Measurements from ENCODE around the gene HADHB.
"Not testable (repeated sequence)": the region's sequence is repeated elsewhere in the genome, so short reads cannot be mapped to it uniquely, and the experiment has no call there.

HADHB gene

DNA sequence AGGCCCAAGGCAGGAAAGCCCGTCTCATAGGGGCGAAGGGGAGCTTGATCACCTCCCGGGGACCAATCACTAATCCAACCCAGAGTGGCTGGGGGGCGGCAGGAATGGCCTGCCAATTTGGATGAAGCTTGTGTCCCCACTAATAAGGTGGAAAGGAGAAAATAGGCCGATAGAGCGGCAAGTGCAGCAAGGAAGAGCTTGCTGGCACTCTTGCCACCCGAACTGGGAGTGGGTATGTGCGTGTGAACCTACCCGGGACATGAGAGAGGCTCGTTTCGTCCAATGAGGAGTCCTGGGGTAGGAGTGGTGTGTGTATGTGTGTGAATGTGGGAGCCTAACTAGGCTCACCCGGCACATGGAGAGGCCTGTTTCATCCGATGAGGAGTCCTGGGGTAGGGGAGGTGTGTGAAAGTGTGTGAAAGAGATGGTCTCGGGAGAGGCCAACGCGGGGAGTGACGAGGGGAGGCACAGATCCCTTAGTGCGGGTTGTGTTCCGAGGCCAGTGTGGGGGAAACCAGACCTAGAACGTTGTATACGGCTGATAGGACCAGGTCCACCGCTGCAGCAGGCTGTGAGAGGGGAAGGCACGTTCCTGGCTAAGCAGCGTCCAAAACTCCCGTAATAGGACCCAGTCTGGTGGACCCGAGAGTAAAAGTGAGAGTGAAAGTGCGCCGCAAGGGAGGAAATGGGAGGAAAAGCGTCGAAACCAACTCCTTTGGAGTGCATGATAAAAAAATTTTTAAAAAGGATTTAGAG is 54.1 kb downstream of the HADHB start:
- DNase-seq, result no peak

DNA sequence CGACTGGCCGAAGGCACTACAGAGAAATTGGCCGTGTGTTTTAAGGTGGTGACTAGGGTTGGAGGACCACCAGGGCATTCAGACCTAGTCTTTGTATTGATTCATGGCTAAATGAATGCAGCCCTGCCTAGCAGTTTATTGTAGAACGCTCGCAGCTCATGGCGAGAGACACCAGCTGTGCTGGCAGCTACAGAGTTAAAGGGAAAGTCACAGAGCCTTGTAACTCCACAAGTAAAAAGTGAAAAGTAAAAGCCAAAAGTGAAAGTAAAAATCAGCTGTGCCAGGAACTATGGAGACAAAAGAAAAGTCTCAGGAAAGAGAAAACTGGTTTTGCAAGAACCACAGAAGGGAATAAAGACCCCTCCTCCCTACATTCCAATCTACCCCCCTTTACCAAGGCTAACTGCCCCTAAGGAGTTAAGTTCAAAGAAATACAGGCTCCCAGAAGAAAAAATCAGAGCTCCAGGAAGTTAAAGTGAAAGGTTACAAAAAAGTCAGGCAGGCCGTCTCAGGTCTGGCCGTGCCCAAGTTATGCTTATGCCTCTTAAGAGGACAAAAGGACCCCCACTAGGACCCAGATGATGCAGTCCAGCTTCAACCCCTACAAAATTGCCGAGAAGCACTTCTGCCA is 54.8 kb downstream of the HADHB start:
- peak; percentile 63 for DNase-seq

DNA sequence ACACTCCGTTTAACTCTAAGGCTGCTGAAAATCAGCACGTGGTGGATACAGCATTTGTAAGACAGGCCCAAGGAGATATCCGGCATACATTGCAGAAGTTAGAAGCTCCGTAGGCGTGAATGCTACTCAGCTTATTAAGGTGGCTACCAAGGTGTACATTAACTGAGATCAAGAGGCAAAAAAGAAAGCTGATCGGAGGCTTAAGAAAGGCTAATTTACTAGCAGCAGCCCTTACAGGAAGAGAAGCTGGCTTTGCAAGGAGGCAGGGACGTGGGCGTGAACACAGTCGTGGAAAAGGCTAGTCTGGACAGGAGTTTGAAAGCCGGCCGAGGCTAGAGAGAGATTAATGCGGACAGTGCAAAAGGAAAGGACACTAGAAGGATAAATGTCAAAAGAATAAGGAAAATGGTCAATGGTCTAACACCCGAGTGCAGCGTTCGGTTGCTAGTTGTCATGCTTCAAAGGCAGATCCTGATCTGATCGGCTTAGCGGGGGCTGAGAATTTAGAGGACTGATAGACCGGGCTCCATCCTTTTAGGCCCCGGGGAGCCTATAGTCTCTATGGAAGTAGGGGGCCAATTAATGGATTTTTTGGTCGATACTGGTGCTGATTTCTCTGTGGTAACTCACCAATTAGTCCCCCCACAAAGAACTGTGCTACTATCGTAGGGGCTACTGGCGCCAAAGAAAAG is 55.6 kb downstream of the HADHB start:
- DNase-seq, result no peak

DNA sequence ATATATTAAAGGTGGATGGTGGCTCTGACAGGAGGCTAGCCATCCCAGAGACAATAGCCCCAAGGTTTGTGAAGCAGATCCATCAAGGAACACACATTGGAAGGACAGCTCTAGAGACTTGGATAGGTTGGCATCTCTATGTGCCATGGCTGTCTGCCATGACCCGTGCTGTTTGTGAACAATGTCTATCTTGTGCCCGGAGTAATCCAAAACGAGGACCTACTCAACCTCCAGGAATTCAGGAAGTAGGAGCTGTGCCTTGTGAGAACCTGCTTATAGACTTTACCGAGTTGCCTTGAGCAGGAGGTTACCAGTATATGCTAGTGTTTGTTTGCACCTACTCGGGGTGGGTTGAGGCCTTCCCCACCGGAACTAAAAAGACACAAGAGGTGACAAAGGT is 58.1 kb downstream of the HADHB start:
- no peak for DNase-seq

DNA sequence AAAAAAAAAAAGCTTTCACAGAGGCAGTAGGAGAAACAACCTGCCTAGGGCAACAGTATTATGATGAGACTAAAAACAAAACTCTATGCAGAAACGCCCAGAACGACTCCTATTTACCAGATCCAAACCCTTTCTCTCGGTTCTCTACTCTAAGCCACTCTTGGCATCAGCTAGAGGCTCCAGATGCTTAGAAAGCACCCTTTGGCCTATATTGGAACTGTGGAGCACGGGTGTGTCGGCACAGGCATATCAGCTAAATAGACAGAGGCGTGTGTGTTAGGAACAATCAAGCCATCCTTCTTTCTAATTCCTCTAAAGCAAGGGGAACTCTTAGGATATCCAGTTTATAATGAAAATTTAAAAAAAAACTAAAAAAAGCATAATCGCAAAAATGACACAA is 60.4 kb downstream of the HADHB start:
- not testable (repeated sequence) for DNase-seq

DNA sequence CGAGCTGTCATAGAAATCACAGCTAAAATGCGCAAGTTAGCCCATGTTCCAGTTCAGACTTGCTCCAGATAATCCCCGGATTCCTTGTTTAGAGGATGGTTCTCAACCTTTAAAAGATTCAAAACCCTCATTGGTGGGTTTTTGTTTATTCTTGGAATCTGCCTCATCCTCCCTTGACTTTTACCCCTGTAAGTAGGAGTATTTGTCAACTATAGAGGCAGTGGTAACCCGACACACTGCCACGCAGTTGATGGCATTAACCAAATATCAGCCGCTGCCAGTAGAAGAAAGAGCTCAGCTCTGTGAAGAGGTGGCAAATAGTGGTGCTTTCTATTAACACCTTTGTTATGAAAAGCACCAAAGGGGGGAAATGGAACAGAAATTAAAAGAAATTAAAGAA is 60.8 kb downstream of the HADHB start:
- no peak for DNase-seq

DNA sequence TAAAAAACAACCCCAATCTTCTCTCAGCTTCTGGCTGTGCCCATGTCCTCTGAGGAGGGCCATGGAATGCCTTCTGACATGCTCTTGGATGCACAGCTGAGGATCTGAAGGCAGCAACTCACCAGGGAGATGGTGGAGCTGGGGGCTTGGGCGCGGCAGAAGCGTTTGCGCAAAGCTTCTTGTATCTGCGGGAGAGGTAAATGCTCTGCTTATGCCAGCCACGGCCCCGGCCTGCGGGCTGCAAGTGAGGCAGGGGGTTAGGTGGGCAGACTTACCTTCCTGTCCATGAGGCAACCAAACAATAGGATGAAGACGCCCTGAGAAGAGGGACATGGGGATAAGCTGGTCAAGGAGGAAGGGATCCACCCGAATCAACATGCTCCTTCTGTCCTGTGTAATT is 65.2 kb downstream of the HADHB start:
- DNase-seq, result no peak

DNA sequence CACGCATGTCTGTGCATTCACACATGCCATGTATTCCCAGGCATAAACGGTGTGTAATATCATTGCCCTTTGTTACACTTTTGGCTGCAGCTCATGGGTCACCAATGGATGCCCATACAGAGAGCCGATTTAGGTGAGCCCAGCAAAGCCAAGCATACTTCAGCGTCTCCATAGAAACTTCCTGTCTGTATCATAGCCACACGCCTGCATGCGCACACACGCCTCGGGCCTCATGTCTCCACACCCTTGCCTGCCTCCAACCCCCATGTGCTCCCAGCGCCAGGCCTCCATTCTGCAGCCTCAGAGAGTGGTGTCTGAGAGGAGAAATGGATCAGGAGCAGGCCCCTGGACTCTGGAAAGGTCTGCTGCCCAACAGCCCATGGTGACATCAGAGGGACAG is 67.7 kb downstream of the HADHB start:
- no peak for DNase-seq

DNA sequence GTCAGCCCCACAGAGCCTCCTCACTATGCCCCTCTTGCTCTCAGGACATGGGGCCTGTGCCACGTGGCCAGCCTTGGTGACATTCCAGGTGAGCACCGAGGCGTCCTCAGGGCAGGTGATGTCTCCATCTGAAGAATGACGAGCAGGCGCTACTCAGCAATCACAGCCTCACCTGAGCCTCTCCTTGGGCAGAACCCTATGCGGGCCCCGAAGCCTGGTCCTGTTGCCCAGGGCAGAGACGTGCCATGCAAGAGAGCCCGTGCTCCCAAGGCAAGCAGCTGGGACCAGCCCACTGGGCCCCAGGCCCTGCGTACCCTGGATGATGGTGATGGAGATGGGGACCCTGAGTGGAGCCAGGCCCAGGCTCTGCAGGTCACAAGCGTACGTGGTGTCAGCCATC is 68.7 kb downstream of the HADHB start:
- no peak for DNase-seq

DNA sequence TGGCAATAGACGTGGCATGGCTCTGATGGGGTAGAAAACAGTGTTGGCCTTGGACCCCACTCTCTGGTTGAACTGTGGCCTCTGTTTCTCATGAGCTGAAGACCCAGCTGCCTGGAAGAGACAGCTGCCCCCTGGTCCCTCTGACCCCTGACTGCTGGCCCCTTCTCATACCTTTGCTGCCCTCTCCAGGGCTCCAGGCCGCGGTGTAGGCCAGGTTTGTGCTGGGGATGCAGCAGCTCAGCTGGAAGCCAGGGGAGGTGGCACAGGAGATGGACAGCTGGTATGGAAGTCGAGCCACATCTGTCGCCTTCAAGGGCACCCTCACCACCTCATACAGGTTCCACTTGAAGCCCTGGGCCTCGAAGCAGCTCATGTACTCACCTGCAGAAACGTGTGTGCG is 69.5 kb downstream of the HADHB start:
- DNase-seq, result no peak

DNA sequence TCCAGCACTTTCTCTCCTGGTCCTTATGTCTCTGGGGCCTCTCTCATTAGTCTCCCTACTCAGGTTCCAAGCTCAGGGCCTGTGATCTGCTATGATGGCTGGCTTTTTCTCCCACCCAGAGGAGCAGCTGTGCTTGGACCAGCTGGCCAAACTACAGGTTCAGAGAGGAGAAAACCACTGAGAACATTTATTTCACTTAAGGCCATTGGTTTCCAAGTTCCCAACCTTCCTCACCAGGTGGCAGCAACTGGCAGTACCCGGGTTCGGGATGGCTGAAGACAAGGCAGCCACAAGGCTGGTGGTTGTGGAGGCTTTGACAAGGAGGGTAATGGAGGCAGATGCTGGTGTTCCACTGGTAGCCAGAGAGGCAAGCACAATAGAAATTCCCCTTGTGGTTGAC is 71.3 kb downstream of the HADHB start:
- DNase-seq, result no peak

DNA sequence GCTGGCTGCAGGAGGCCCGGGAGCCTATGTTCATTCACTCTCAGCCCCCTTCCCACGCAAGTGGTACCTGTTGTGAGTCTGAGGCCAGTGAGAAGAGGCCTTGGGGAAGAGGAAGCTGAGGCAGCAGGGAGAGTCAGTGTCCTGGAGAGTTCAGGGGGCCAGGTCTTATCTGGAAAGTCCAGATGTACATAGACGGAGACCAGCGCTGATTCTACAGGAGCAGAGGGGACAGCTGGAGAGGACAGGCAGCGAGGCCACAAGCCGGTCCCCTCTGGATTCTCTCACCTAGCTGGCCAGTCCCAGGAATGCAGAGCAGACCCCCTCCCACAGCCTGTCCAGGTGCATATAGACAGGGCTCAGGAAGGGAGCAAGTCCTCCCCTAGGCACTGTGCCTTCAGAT is 72.1 kb downstream of the HADHB start:
- DNase-seq, result no peak

DNA sequence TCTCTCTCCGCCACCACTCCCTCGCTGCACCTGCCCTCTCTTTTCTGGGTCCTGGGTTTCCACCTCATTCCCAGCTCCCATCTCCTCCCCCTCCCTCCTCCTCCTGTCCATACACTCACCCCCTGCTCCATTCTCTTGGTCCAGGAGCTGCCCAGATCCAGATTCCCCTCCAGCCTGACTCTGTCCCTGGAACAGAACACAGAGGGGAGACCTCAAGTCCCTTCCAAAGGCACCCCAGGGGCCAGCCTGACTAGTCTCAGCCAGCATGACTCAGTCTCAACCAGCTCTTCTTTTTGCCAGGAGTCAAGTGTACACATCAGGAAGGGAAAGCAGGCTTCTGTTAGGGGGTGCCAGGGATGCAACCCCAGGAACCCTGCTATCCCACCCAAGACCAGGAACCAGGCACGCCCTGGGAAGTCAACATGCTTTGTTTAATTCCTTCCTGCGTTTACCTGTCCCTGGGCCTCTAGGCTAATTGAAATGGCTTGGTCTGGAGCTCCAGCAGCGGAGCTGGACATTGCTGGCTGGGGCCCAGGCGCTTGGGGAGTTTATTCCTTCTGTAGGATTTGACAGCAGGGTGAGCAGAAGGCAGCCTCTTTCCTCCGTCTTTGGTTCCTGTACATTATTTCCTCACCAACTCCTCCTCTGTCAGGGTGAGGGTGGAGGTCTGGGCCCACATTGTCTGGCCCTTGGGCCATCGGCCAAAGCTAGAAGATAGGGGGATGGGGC is 72.8 kb downstream of the HADHB start:
- no peak for DNase-seq

DNA sequence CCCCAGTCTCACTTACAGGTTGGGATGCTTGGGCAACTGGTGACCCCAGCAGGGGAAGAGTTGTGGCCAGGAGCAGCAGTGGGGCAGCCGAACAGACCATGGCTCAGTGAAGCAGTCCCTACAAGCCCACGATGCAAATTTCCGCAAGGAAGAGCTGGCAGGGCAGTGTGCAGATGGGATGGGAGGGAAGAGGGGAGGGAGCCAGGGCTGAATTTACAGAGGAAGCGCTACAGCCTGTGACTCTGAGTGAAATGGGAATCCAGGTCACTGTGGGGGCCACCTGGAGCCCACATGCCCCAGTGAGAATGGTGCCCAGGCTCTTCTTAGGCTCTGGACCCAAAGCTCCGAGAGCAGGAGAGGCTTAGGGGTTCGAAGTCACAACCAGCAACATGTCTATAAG is 74.2 kb downstream of the HADHB start:
- DNase-seq, result no peak

DNA sequence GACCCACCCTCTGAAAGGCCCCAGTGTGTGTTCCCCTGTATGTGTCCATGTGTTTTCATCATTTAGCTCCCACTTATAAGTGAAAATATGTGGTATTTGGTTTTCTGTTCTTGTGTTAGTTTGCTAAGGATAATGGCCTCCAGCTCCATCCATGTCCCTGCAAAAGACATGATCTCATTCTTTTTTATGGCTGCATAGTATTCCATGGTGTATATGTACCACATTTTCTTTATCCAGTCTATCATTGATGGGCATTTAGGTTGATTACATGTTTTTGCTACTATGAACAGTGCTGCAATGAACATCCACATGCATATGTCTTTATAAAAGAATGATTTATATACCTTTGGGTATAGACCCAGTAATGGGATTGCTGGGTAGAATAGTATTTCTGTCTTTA is 79.7 kb downstream of the HADHB start:
- not testable (repeated sequence) for DNase-seq

DNA sequence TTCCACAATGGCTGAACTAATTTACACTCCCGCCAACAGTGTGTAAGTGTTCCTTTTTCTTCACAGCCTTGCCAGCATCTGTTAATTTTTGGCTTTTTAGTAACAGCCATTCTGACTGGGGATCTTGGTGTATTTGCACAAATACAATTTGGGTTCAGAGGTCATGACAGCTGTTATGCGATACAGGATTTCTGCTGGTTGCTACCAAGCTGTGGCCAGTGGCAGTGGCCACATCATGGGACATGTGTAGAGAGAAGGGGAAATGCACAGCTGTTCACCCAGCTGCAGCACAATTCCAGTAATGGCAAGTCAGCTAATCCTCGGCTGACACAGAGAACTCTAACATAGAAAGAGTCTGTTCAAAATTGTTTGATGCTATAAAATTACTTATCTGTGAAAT is 80.2 kb downstream of the HADHB start:
- no peak for DNase-seq

DNA sequence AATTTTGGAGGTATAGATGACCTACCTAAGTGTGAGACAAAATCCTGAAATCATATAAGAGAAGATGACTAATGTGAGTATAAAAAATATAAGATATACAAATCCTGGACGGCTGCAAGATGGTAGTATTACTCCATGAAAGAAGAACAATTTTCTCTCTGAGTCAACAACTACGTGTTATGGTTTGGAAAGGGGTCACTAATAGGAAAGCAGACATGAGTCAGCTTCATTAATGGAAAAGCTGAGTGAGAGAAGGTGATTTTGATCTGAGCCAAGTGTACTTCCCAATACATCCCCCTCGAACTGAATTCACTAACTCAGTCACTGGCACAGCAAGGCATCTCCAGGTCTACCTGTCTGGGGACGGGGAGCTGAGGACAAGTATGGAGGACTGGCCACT is 81.1 kb downstream of the HADHB start:
- no peak for DNase-seq

DNA sequence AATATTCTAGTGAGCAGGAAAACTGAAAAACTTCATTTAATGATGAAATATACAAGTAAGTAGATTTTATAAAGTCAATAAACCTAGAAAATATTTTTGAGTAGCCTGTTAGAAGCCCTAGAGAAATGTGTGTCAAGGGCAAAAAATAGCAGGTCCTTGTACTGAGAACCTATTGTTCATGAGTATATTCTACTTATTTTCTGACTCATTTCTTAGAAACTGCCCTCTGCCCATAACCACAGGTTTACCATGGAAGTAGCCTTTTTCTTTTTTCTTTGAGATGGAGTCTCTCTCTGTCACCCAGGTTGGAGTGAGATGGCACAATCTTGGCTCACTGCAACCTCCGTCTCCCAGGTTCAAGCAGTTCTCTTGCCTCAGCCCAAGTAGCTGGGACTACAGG is 81.8 kb downstream of the HADHB start:
- no peak for DNase-seq

DNA sequence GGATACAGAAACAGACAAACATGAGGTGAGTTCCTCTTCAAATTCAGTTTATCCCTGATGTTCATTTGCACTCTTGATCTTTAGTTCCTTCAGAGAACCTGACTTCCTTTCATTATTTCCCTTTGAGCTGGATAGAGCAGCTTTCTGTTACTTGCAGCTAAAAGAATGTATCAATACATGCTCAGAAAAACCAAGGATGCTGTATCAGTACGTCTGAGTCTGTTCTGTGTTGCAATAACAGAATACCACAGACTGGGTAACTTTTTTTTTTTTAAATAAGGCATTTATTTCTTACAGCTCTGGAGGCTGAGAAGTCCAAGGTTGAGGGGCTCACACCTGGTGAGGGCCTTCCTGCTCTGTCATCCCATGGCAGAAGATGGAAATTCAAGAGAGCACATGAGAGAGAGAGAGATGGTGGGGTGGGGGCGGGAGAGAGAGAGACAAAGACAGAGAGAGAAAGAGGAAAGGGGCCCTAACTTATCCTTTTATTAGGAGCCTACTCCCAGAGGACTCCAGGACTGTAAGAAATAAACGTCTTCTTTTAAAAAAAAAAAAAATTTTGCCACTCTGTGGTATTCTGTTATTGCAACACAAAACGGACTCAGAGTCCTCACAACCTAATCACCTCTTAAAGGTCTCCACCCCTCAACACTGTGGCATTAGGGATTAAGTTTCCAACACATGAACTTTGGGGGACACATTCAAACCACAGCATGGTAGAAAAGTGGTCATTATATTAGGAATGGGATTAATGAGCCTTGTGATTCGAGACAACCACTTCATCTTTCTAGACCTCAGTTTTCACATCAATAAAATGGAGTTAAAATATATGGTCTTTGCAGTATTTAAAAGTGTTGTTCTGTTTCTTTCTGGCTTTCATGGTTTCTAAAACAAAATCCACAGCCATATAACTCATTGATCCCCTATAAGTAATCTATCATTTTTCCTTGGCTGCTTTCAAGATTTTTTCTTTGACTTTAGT is 82.8 kb downstream of the HADHB start:
- DNase-seq, result no peak

DNA sequence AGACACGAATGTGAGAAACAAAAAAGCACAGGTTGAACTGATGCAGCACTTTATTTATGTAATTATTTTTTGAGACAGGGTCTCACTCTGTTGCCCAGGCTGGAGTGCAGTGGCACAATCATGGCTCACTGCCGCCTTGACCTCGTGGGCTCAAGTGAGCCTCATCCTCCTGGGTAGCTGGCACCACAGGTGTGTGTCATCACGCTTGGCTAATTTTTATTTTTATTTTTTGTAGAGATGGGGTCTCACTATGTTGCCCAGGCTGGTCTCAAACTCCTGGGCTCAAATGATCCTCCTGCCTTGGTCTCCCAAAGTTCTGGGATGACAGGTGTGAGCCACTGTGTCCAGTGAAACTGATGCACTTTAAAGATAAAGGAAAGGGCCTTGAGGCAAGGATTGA is 84.3 kb downstream of the HADHB start:
- not testable (repeated sequence) for DNase-seq

DNA sequence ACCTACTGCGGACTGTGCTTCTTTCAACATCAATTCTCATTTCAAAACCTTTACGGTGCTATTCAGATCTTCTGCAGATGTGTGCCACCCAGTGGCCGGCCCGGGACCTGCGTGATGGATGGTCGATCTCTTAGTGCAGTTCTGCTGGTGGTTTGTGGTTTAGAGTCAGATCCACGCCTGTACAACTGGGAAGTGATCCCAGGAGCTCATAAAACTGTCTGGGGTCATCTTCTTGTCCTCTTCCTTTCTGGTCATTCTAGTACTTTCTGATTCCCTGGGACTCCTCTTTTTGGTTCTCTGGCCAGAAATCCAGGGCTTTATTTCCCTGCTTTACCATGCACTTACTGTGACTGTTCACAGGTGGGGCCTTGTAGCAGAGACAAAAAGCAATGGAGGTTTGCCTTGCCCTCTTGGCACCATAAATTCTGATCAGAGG is 85.4 kb downstream of the HADHB start:
- DNase-seq, result peak; percentile 84

DNA sequence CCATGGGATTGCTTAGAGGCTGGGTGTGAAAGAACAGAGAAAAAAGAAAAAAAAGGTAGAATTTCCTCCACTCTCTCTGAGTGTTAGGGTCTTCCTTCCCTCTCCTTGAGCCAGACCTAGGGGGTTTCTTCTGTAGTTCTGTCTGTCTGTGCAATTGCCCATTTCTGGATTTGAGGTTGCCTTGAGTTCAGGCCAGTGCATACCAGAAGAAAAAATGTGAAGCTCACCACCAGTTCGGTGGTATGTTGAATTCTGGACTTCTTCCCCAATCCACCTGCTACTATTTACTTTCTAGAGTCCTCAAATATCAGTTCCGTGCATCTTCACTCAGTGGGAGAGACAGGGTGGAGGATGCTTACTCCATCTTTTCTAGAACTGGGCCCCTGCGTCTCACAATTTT is 85.9 kb downstream of the HADHB start:
- no peak for DNase-seq
